Limb (tissue), 2 donors: ENCODE measurements around the gene ZGLP1.
"Not testable (repeated sequence)": the region's sequence is repeated elsewhere in the genome, so short reads cannot be mapped to it uniquely, and the experiment has no call there.

ENCODE experiments used
- DNase-seq, 2 donors: peaks; one replicate each; pipeline ENCODE4 v3.0.0-alpha.2; 2016; ENCODE audit errors: extremely low spot score in 2 of 2

Gene ZGLP1

GRCh38 chr19:10295305-10295846, 14.2 kb downstream of the ZGLP1 start:
- no peak for DNase-seq

GRCh38 chr19:10294368-10294697, 15.3 kb downstream of the ZGLP1 start:
- no peak for DNase-seq

DNA sequence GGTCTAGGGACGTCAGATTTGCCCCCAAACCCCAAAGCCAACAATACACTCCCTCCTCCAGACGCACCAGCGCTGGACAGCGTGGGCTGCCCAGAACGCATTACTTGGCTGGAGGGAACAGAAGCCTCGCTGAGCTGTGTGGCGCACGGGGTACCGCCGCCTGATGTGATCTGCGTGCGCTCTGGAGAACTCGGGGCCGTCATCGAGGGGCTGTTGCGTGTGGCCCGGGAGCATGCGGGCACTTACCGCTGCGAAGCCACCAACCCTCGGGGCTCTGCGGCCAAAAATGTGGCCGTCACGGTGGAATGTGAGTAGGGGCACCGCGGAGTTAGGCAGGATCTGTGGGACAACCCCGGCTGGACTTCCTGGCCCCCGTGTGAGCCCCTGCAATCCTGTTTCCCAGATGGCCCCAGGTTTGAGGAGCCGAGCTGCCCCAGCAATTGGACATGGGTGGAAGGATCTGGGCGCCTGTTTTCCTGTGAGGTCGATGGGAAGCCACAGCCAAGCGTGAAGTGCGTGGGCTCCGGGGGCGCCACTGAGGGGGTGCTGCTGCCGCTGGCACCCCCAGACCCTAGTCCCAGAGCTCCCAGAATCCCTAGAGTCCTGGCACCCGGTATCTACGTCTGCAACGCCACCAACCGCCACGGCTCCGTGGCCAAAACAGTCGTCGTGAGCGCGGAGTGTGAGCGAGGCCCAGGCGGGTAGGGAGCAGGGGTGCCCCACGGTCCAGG, 15.8 kb downstream of the ZGLP1 start:
- no peak for DNase-seq

- no peak for DNase-seq
Measured at GRCh38 chr19:10292789-10293636, 16.6 kb downstream of the ZGLP1 start.

DNA sequence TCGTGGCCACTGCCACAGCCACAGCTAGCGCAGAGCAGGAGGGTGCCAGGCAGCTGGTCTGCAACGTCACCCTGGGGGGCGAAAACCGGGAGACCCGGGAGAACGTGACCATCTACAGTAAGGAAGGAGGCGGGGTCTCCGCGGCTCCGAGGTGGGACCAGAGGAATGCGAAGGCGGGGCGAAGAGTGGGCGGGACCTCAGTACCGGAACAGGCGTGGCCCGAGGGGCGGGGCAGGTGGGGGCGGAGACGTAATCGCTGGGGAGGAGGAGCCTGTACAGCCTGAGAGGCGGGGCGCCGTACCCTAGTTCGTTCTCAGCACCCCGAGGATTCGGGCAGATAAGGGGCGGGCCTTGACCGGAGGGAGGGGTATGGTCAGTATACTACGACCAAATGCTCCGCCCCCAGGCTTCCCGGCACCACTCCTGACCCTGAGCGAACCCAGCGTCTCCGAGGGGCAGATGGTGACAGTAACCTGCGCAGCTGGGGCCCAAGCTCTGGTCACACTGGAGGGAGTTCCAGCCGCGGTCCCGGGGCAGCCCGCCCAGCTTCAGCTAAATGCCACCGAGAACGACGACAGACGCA, 17.3 kb downstream of the ZGLP1 start:
- DNase-seq = peak in 1 of 2 donors; percentile 78

- no peak for DNase-seq
Measured at GRCh38 chr19:10291554-10292205, 17.9 kb downstream of the ZGLP1 start.

DNA sequence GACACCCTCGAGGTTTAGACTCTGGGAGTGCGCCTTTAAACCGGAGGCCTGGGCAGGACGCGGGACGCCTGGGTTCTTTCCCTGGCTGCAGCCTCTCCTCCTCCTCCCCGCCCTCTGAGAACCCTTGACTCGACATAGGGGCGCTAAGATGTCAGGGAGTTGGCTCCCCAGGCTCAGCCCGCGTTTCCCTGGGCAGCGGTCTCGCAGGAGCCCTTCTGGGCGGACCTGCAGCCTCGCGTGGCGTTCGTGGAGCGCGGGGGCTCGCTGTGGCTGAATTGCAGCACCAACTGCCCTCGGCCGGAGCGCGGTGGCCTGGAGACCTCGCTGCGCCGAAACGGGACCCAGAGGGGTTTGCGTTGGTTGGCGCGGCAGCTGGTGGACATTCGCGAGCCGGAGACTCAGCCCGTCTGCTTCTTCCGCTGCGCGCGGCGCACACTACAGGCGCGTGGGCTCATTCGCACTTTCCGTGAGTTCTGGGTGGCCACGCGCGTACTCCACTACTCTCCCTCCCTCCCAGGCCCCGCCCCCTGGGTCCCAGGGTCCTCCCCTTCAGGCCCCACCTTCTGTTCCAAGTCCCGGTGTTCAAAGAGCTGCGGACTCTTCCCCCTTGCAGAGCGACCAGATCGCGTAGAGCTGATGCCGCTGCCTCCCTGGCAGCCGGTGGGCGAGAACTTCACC, 18.6 kb downstream of the ZGLP1 start:
- DNase-seq = no peak

GRCh38 chr19:10290357-10290875, 19.2 kb downstream of the ZGLP1 start:
- DNase-seq = no peak

DNA sequence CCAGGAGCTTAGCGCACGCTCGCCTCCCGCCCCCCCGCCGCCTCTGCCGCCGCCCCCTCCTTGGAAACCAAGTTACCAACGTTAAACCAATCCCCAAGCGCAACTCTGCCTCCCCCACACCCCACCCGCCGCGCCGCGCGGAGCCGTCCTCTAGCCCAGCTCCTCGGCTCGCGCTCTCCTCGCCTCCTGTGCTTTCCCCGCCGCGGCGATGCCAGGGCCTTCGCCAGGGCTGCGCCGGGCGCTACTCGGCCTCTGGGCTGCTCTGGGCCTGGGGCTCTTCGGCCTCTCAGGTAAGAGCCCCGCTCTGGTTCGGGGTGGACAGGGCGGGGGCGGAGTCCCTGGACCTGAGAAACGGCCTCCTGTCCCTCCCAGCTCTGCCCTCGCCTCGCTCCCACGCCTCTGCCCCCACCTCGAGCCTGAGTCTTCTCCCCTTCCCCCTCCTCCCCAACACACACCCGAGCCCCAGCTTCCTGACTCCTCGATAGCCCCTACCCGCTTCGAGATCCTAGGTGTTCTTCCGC, 19.7 kb downstream of the ZGLP1 start, which contains the start of gene ICAM5:
Gene ICAM5 (plus strand): TSS at position 117 of the 521 bp plus-strand sequence. CDS start 92 bp downstream, at position 209.
- DNase-seq = no peak

- DNase-seq = no peak
Measured at GRCh38 chr19:10289167-10289835, 20.3 kb downstream of the ZGLP1 start.

DNA sequence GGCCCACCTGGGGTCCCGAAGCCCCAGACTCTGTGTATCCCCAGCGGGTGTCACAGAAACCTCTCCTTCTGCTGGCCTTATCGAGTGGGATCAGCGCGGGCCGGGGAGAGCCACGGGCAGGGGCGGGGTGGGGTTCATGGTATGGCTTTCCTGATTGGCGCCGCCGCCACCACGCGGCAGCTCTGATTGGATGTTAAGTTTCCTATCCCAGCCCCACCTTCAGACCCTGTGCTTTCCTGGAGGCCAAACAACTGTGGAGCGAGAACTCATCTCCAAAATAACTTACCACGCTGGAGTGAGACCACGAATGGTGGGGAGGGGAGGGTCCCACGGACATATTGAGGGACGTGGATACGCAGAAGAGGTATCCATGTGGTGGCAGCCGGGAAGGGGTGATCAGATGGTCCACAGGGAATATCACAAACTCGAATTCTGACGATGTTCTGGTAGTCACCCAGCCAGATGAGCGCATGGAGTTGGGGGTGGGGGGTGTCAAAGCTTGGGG, 20.9 kb downstream of the ZGLP1 start:
- DNase-seq = peak in 1 of 2 donors; percentile 67

GRCh38 chr19:10286803-10287737, 22.5 kb downstream of the ZGLP1 start, which contains the start of gene ICAM4:
TSS of gene ICAM4 (plus strand) at chr19:10286955. CDS start at chr19:10287013, 58 bp downstream.
- peak; percentile 27 to 72 for DNase-seq

- DNase-seq = no peak
Measured at GRCh38 chr19:10285393-10285792, 24.2 kb downstream of the ZGLP1 start.

- DNase-seq = no peak
Measured at GRCh38 chr19:10284960-10285278, 24.7 kb downstream of the ZGLP1 start.

- DNase-seq = no peak
Measured at GRCh38 chr19:10284065-10284959, 25.3 kb downstream of the ZGLP1 start.

DNA sequence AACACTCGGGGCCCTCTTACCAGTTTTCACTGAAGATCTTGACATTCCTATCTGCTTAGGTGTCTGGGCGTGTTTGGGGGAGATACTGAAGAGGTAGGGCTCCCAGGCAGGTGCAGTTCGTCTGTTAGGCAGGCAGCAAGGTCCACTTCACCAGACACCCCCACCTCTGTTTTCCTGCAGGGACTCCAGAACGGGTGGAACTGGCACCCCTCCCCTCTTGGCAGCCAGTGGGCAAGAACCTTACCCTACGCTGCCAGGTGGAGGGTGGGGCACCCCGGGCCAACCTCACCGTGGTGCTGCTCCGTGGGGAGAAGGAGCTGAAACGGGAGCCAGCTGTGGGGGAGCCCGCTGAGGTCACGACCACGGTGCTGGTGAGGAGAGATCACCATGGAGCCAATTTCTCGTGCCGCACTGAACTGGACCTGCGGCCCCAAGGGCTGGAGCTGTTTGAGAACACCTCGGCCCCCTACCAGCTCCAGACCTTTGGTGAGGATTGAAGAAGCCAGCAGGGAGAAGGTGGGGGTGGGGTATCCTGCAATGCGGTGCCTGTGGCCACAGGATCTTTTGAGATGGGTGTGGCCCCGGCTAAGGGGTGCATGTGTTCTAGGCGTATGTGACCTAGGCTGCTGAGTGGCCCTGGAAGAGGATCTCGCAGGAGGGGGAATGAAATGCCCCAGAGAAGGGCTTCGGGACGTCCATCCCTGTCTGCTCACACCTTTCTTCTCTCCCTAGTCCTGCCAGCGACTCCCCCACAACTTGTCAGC, 26.1 kb downstream of the ZGLP1 start:
- DNase-seq = no peak

- not testable (repeated sequence) for DNase-seq
Measured at GRCh38 chr19:10282043-10282442, 27.6 kb downstream of the ZGLP1 start.
